B cell (primary cell): ENCODE results near the gene USO1. TPM values are rescaled to one million over a fixed set of nuclear protein-coding genes. Genes with fewer than 3 reads are reported as not detected.

Experiments
- ATAC-seq: fragments of 200-7000 bp; cut with Tn5 transposase; one replicate; pipeline ENCODE4 v1.10.0; 2021; ENCODE audit warnings: low read depth, mild to moderate bottlenecking, moderate number of reproducible peaks, moderate library complexity
- CTCF ChIA-PET: fragments of 350-600 bp; sonication (Branson Sonifier 250); formaldehyde crosslinking; loops from one replicate; lab custom pipeline; 2021; ENCODE audit warnings: antibody characterized with exemption, inconsistent platforms; lab: Charles Lee
- POLR2A ChIA-PET: fragments of 350-600 bp; sonication (Branson Sonifier 250); formaldehyde crosslinking; loops from one replicate; lab custom pipeline; 2021; ENCODE audit warnings: antibody characterized with exemption; lab: Charles Lee
- DNase-seq: peaks from one replicate; pipeline ENCODE4 v3.0.0; 2013
- H2AFZ ChIP-seq: 2 replicates; pipeline ENCODE4 v1.6.1; 2012; ENCODE audit warnings: mild to moderate bottlenecking, low read depth, low read length; ENCODE audit not compliant: insufficient read depth, poor library complexity, severe bottlenecking
- H3K27ac ChIP-seq, 2 donors: 1 replicate in 1 of 2; 2 replicates in 1 of 2; pipeline ENCODE4 v1.5.1; 2012 to 2013; ENCODE audit warnings: low read length in 2 of 2, mild to moderate bottlenecking in 2 of 2, moderate library complexity in 1 of 2
- H3K27me3 ChIP-seq, 4 experiments: fragments of 200-600 bp in 1 of 4; sonication (generic) in 1 of 4; replicated peaks in 1 of 4; 1 replicate in 2 of 4; 2 replicates in 2 of 4; pipeline versions ENCODE4 v1.6.1 to v1.7.0; 2013 to 2016; ENCODE audit warnings: low read length in 3 of 4, mild to moderate bottlenecking in 2 of 4, mixed read lengths in 1 of 4, moderate library complexity in 1 of 4; ENCODE audit not compliant: insufficient read depth in 4 of 4, control insufficient read depth in 3 of 4; ENCODE audit errors: control extremely low read depth in 1 of 4
- H3K36me3 ChIP-seq, 2 experiments: replicated peaks in 1 of 2; 1 replicate in 1 of 2; 2 replicates in 1 of 2; pipeline versions ENCODE4 v1.6.1 to v1.7.1; 2013; ENCODE audit warnings: low read length in 1 of 2; ENCODE audit not compliant: insufficient read depth in 2 of 2, control insufficient read depth in 1 of 2; ENCODE audit errors: control extremely low read depth in 1 of 2, extremely low read depth in 1 of 2
- H3K4me1 ChIP-seq, 2 donors: fragments of 200-600 bp in 1 of 2; sonication (generic) in 1 of 2; 1 replicate in 1 of 2; 2 replicates in 1 of 2; pipeline versions ENCODE4 v1.5.1 to v1.6.1; 2013 to 2017; ENCODE audit warnings: low read length in 2 of 2; ENCODE audit not compliant: control insufficient read depth in 2 of 2, insufficient read depth in 2 of 2
- H3K4me2 ChIP-seq: replicated peaks from 2 replicates; pipeline ENCODE3; 2012; ENCODE audit warnings: mild to moderate bottlenecking, low read depth, low read length; ENCODE audit not compliant: poor library complexity, severe bottlenecking
- H3K4me3 ChIP-seq, 5 experiments: fragments of 200-600 bp in 1 of 5; sonication (generic) in 1 of 5; 1 replicate in 3 of 5; 2 replicates in 2 of 5; pipeline versions ENCODE4 v1.5.1 to v1.7.0; 2011 to 2016; ENCODE audit warnings: low read length in 4 of 5, mild to moderate bottlenecking in 4 of 5, low read depth in 2 of 5, control low read depth in 1 of 5, moderate library complexity in 1 of 5; ENCODE audit not compliant: insufficient read depth in 1 of 5; ENCODE audit errors: control extremely low read depth in 1 of 5, extremely low read depth in 1 of 5
- H3K79me2 ChIP-seq: fragments of 200-600 bp; sonication (generic); one replicate; pipeline ENCODE4 v1.6.0; 2016; ENCODE audit warnings: low read length; ENCODE audit not compliant: control insufficient read depth, insufficient read depth
- H3K9ac ChIP-seq: fragments of 200-600 bp; sonication (generic); 2 replicates; pipeline ENCODE4 v1.6.1; 2017; ENCODE audit warnings: mild to moderate bottlenecking, low read length, moderate library complexity
- H3K9me3 ChIP-seq, 3 donors: one replicate each; pipeline versions ENCODE4 v1.6.1 to v1.7.1; 2013; ENCODE audit warnings: low read length in 2 of 3; ENCODE audit not compliant: control insufficient read depth in 2 of 3, insufficient read depth in 1 of 3; ENCODE audit errors: control extremely low read depth in 1 of 3
- H4K20me1 ChIP-seq: 2 replicates; pipeline ENCODE4 v1.6.0; 2012; ENCODE audit warnings: mild to moderate bottlenecking, low read length; ENCODE audit not compliant: insufficient read depth, control insufficient read depth, poor library complexity, severe bottlenecking
- H3K27ac Mint-ChIP-seq: one replicate; pipeline ENCODE4 v1.8.0; 2021; ENCODE audit warnings: mixed read lengths
- H3K27me3 Mint-ChIP-seq: one replicate; pipeline ENCODE4 v1.8.0; 2021; ENCODE audit warnings: mixed read lengths
- H3K4me1 Mint-ChIP-seq: one replicate; pipeline ENCODE4 v1.8.0; 2021; ENCODE audit warnings: mixed read lengths
- H3K4me3 Mint-ChIP-seq: one replicate; pipeline ENCODE4 v1.8.0; 2021; ENCODE audit warnings: mixed read lengths
- H3K9me3 Mint-ChIP-seq: one replicate; pipeline ENCODE4 v1.8.0; 2022; ENCODE audit warnings: mixed read lengths; ENCODE audit not compliant: insufficient read depth
- EZH2 ChIP-seq: IDR thresholded peaks from 2 replicates; pipeline ENCODE4 v1.6.1; 2012; ENCODE audit warnings: borderline replicate concordance, low read depth, mild to moderate bottlenecking, moderate library complexity, low read length; ENCODE audit not compliant: insufficient read depth, poor library complexity, severe bottlenecking
- WGBS: methylation state at CpG from one replicate; pipeline ENCODE4 v1.1.5; 2013; ENCODE audit warnings: missing lambda C conversion rate; ENCODE audit not compliant: insufficient coverage; 5-methylcytosine and 5-hydroxymethylcytosine counted together
- intact Hi-C: fragments of 100-400 bp; cut with micrococcal nuclease; formaldehyde crosslinking; loops from one replicate; pipeline ENCODE4 v1.10.0; 2022
- polyA plus RNA-seq: library from polyadenylated mRNA; depleted of rRNA; stranded (reverse); fragments of >200 nt; gene quantifications from 2 replicates; pipeline ENCODE4 v1.2.3, GENCODE V29; 2012
- total RNA-seq, 2 donors: library from RNA; stranded (reverse); fragments of 120-200 nt in 1 of 2; gene quantifications; 1 replicate in 1 of 2; 2 replicates in 1 of 2; pipeline versions ENCODE4 v1.2.3 to v1.2.4, GENCODE V29; 2013 to 2022
- TF ChIP-seq, protein P1 (sequence below): fragments of 200-600 bp; IDR thresholded peaks from one replicate; pipeline ENCODE4 v1.8.0; 2022; ENCODE audit warnings: antibody characterized with exemption, mild to moderate bottlenecking

Gene USO1
- total and polyA plus RNA-seq, 2 donors (not counting 1 experiment from before 2014, with no cell fraction given), result 12.3 to 45.0 TPM

DNA sequence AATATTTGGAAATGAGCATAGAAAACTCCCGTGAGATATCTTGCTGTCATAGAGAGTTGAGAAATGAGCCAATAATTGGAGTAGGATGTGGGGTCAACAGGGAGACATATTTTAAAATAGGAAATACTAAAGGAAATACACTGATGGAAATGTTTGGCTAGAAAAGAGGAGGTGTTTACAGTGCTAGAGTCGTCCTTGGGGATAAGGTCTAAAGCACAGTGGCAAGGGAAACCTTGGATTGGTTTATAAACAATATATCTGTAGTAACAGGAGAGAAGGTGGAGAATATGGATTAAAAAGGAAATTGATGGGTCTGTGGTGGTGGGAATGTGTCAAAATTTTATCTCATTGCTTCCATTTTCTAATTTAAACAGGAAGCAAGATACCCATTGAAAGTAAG lies 95.8 kb downstream of the USO1 start:
- TF ChIP-seq EZH2, result no peak
- TF ChIP-seq, protein P1, sequence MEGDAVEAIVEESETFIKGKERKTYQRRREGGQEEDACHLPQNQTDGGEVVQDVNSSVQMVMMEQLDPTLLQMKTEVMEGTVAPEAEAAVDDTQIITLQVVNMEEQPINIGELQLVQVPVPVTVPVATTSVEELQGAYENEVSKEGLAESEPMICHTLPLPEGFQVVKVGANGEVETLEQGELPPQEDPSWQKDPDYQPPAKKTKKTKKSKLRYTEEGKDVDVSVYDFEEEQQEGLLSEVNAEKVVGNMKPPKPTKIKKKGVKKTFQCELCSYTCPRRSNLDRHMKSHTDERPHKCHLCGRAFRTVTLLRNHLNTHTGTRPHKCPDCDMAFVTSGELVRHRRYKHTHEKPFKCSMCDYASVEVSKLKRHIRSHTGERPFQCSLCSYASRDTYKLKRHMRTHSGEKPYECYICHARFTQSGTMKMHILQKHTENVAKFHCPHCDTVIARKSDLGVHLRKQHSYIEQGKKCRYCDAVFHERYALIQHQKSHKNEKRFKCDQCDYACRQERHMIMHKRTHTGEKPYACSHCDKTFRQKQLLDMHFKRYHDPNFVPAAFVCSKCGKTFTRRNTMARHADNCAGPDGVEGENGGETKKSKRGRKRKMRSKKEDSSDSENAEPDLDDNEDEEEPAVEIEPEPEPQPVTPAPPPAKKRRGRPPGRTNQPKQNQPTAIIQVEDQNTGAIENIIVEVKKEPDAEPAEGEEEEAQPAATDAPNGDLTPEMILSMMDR, result no peak
- Mint-ChIP-seq H3K27me3 (no peaks in the 10 kb centered on the region), H3K27ac (no peak overlapping the region), H3K4me3 (no peak overlapping the region), H3K4me1 (no peaks in the 10 kb centered on the region), H3K9me3 (no peaks in the 10 kb centered on the region)
- WGBS, result 92% methylated on average over 1 of the region's 2 CpGs
- no peak overlapping the region for H3K4me2 ChIP-seq
- ChIA-PET POLR2A (no interaction called here), CTCF (no interaction called here)
- H3K27ac ChIP-seq, result no peak overlapping the region
- DNase-seq, result no peak
- intact Hi-C loops, result no loop called here
- H3K4me3 ChIP-seq, result no peak overlapping the region
- H2AFZ ChIP-seq, result no peak overlapping the region
- ATAC-seq, result no peak
- H3K9me3 ChIP-seq, result no peaks in the 10 kb centered on the region
- no peaks in the 10 kb centered on the region for H4K20me1 ChIP-seq
- H3K9ac ChIP-seq, result no peak overlapping the region
- H3K36me3 ChIP-seq, result peaks cover 0 to 3% of the 10 kb centered on the region in 2 experiments
- H3K27me3 ChIP-seq, result no peaks in the 10 kb centered on the region
- H3K79me2 ChIP-seq, result no peaks in the 10 kb centered on the region
- no peaks in the 10 kb centered on the region for H3K4me1 ChIP-seq

DNA sequence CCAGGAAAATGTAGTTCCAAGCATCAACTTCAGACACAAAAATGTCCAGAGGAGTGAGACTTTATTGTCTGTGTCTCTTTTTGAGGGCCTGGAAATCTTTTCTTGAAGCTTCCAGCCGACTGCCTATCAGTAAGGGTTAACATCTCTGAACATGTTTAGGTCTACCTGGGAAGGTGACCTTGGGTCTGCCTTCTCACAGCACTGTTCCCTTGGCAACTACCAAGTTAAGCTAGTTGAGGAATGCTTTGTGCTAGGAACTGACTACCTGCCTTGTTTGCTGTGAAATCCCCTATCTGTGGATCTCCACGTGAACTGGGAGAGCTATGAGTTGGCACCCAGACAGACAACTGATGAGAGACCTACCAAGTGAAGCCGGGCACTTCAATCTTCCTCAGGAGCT lies 96.3 kb downstream of the USO1 start:
- Mint-ChIP-seq H3K27ac (no peak overlapping the region), H3K27me3 (peaks cover 1% of the 10 kb centered on the region), H3K4me3 (no peak overlapping the region), H3K9me3 (no peaks in the 10 kb centered on the region), H3K4me1 (no peaks in the 10 kb centered on the region)
- Histone ChIP-seq H3K27me3 (no peaks in the 10 kb centered on the region), H3K36me3 (no peaks in the 10 kb centered on the region), H3K4me1 (no peaks in the 10 kb centered on the region), H3K9ac (no peak overlapping the region), H4K20me1 (no peaks in the 10 kb centered on the region), H3K4me3 (no peak overlapping the region), H3K4me2 (no peak overlapping the region), H2AFZ (no peak overlapping the region), H3K9me3 (no peaks in the 10 kb centered on the region), H3K79me2 (no peaks in the 10 kb centered on the region), H3K27ac (no peak overlapping the region)
- TF ChIP-seq, protein P1, result no peak
- no peak for TF ChIP-seq EZH2
- ATAC-seq (no peak), DNase-seq (no peak)
- ChIA-PET POLR2A (no interaction called here), CTCF (no interaction called here)
- intact Hi-C loops, result no loop called here
- 100% methylated on average over 1 of the region's 3 CpGs for WGBS
